ENCODE results near the gene PDGFRB.

The PDGFRB gene

GRCh38 chr5:150155258-150156026 is at the start of gene PDGFRB:
Gene PDGFRB (minus strand): TSS chr5:150155845. CDS start chr5:150137047, 18,798 bp downstream.
- DNase-seq: peak; percentile 55

GRCh38 chr5:150204590-150204960 is 48.9 kb upstream of the PDGFRB start:
- DNase-seq: no peak

GRCh38 chr5:150203832-150204589 is 48.4 kb upstream of the PDGFRB start:
- DNase-seq: no peak

- DNase-seq: no peak
These were observed 46.9 kb upstream of the PDGFRB start for GRCh38 chr5:150202501-150202900.

GRCh38 chr5:150197476-150197875 is 41.8 kb upstream of the PDGFRB start:
- DNase-seq: no peak

GRCh38 chr5:150196986-150197385 is 41.3 kb upstream of the PDGFRB start:
- DNase-seq: no peak

GRCh38 chr5:150196514-150196913 is 40.9 kb upstream of the PDGFRB start:
- no peak for DNase-seq

- DNase-seq: no peak
These were observed 40.3 kb upstream of the PDGFRB start for GRCh38 chr5:150195736-150196485.

- DNase-seq: no peak
These were observed 36.8 kb upstream of the PDGFRB start for GRCh38 chr5:150192462-150192861.

GRCh38 chr5:150190987-150191386 is 35.3 kb upstream of the PDGFRB start:
- DNase-seq: no peak

GRCh38 chr5:150190503-150190979 is 34.9 kb upstream of the PDGFRB start:
- DNase-seq: no peak

GRCh38 chr5:150189728-150190502 is 34.3 kb upstream of the PDGFRB start, which contains the start of gene SLC6A7:
Gene SLC6A7 (plus strand): TSS chr5:150190062. CDS start chr5:150190328, 266 bp downstream.
- no peak for DNase-seq

GRCh38 chr5:150189326-150189725 is 33.7 kb upstream of the PDGFRB start:
- no peak for DNase-seq

GRCh38 chr5:150188146-150188842 is 32.6 kb upstream of the PDGFRB start:
- DNase-seq: no peak

- no peak for DNase-seq
These were observed 31.3 kb upstream of the PDGFRB start for GRCh38 chr5:150186897-150187296.

- DNase-seq: no peak
These were observed 30.5 kb upstream of the PDGFRB start for GRCh38 chr5:150186137-150186536.

- no peak for DNase-seq
These were observed 29.6 kb upstream of the PDGFRB start for GRCh38 chr5:150184990-150185912.

GRCh38 chr5:150184006-150184405 is 28.4 kb upstream of the PDGFRB start:
- DNase-seq: no peak

- DNase-seq: no peak
These were observed 27.8 kb upstream of the PDGFRB start for GRCh38 chr5:150183436-150183835.

- no peak for DNase-seq
These were observed 27.1 kb upstream of the PDGFRB start for GRCh38 chr5:150182774-150183173.

Data from CD4-positive, alpha-beta T cell treated with Interferon gamma for 1 hour (primary cell).